Heart right ventricle (tissue), 16 donors: ENCODE data around the gene ALDH3B2. TPM values are rescaled to one million over a fixed set of nuclear protein-coding genes. Genes with fewer than 3 reads are reported as not detected.
"Not testable (repeated sequence)": the region's sequence is repeated elsewhere in the genome, so short reads cannot be mapped to it uniquely, and the experiment has no call there.

Source experiments
- ATAC-seq, 8 donors: fragments of 200-7000 bp; cut with Tn5 transposase; one replicate each; pipeline ENCODE4 v1.9.1; 2020; ENCODE audit warnings: mild to moderate bottlenecking in 8 of 8, moderate library complexity in 8 of 8, moderate number of reproducible peaks in 1 of 8
- DNase-seq, 2 donors: peaks; one replicate each; pipeline ENCODE4 v3.0.0-alpha.2; 2020
- H3K27ac ChIP-seq, 10 donors: fragments of 200-600 bp; sonication (generic) in 2 of 10; one replicate each; pipeline versions ENCODE4 v1.5.0 to v1.8.0; 2020 to 2022; ENCODE audit warnings: mild to moderate bottlenecking in 3 of 10
- H3K27me3 ChIP-seq, 7 donors: fragments of 200-600 bp; one replicate each; pipeline ENCODE4 v1.8.0; 2021 to 2022; ENCODE audit warnings: mild to moderate bottlenecking in 2 of 7
- H3K36me3 ChIP-seq, 9 donors: fragments of 200-600 bp; sonication (generic) in 1 of 9; one replicate each; pipeline versions ENCODE4 v1.5.0 to v1.8.0; 2020 to 2022; ENCODE audit warnings: mild to moderate bottlenecking in 2 of 9
- H3K4me1 ChIP-seq, 9 donors: fragments of 200-600 bp; sonication (generic) in 1 of 9; one replicate each; pipeline versions ENCODE4 v1.5.0 to v1.8.0; 2020 to 2022; ENCODE audit warnings: mild to moderate bottlenecking in 4 of 9
- H3K4me3 ChIP-seq, 10 donors: fragments of 200-600 bp; sonication (generic) in 2 of 10; one replicate each; pipeline versions ENCODE4 v1.5.0 to v1.8.0; 2020 to 2022; ENCODE audit warnings: mild to moderate bottlenecking in 7 of 10, moderate library complexity in 2 of 10
- H3K9me3 ChIP-seq, 11 donors: fragments of 200-600 bp in 10 of 11; sonication (generic) in 2 of 11; one replicate each; pipeline versions ENCODE4 v1.5.0 to v1.8.0; 2013 to 2022; ENCODE audit warnings: mild to moderate bottlenecking in 2 of 11, control low read depth in 1 of 11, moderate library complexity in 1 of 11
- WGBS, 2 donors: extraction: QIAGEN DNeasy Blood & Tissue Kit; methylation state at CpG; one replicate each; pipeline ENCODE4 v1.1.7; 2013; ENCODE audit warnings: inconsistent platforms in 1 of 2; 5-methylcytosine and 5-hydroxymethylcytosine counted together
- intact Hi-C, 10 donors: fragments of 100-400 bp; cut with DNase I; formaldehyde crosslinking; loops; one replicate each; pipeline versions ENCODE4 v1.11.1 to v1.14.2; 2022
- polyA plus RNA-seq, 2 donors: library from polyadenylated mRNA; stranded (reverse); fragments of 200-250 nt; gene quantifications; one replicate each; pipeline ENCODE4 v1.2.3, GENCODE V29; 2013
- total RNA-seq, 10 donors: library from RNA; stranded (reverse); fragmentation: NEBNext Ultra II Directional in 3 of 10; extraction: Animal tissue kit (Norgen Biotek cat#: 25700) in 3 of 10; gene quantifications; one replicate each; pipeline versions ENCODE4 v1.2.1 to v1.2.4, GENCODE V29; 2021 to 2023
- TF ChIP-seq, protein P1 (sequence below), 9 donors: fragments of 200-600 bp; sonication (generic) in 2 of 9; IDR thresholded peaks; one replicate each; pipeline versions ENCODE4 v1.5.0 to v1.8.0; 2021 to 2022; ENCODE audit warnings: antibody characterized with exemption in 9 of 9, mild to moderate bottlenecking in 5 of 9, moderate library complexity in 1 of 9
- donor health status: Arrhythmogenic right ventricular cardiomyopathy.
- donor health status: ischemic (EF 13 %, LVEDD 7.1; RV severe dilation, severe dysfunction).
- donor health status: healthy with polysubstance abuse.
- donor health status: DM: no; HTN: yes; CAD: no.
- donor health status: DM: no; HTN: no; CAD: no.
- donor health status: ischemic (EF 25% LVEDD 6.9; RV normal size, moderate dysfunction).
- donor health status: ischemic (EF 25% LVEDD 5.7; RV mildly dilated, moderate dysfunction).
- donor health status: healthy.
- donor health status: DM: yes; HTN: yes; CAD: no.
- donor health status: Ischemic cardiomyopathy.
- donor health status: ischemic (EF 35%, LVEDD 5.7; RV mildly dilated, moderate dysfunction).
- donor health status: nonischemic (EF 11% LVEDD 7.7; RV severe dilation, severe dysfunction).
- donor health status: DM: yes; HTN: yes; CAD: no.
- donor health status: PGD.
- donor health status: ischemic (EF 29% LVEDD 5.4; RV normal size, mild dysfunction).
- donor health status: nonischemic (EF 23%, LVEDD 6.1; RV moderate dilation, normal function).

The ALDH3B2 gene
- total and polyA plus RNA-seq, 12 donors = 0.03 TPM; not detected in 11

DNA sequence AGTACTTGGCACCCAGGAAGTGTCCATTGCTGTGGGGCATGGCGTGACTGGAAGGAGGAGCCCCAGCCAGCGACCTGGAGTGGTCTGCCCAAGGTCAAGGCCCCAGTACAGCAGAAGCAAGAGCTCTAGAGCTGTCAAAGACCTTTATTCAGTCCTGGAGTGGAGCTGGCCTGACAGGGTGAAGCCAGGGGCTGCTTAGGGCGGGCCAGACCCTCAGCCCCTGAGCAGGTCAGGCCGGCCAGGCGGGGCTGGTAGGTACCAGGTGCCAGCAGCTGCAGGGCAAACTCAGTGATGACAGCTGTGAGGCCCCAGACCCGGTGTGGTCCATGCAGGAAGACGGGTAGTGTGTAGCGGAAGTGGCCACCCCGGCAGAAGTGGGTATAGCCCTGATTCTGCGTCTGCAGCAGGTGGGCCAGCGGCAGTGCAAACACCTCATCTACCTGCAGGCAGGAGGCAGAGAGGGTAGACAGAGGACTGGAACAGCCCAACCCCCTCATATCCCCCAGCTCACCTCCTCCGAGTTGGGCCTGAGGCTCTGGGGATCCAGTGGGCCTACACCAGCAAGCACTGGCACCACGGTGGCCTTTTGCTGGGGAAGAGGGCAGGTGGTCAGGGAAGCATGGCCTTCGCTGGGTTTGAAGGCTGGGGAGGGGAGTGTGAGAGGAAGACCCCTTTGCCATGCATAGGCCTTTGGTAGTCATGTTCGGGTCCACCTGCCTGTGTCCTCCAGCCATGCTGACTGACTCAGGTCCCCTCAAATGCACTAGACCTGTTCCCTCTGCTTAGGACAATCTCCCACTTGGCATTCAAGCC is 46.4 kb downstream of the ALDH3B2 start:
- no peaks in the 10 kb centered on the region for H3K27me3 ChIP-seq
- H3K27ac ChIP-seq = peak overlapping the region in 3 of 10 donors; percentile 58 to 98 (median 95)
- no peaks in the 10 kb centered on the region for H3K36me3 ChIP-seq
- H3K4me3 ChIP-seq = no peak overlapping the region
- ATAC-seq = no peak
- TF ChIP-seq, protein P1, sequence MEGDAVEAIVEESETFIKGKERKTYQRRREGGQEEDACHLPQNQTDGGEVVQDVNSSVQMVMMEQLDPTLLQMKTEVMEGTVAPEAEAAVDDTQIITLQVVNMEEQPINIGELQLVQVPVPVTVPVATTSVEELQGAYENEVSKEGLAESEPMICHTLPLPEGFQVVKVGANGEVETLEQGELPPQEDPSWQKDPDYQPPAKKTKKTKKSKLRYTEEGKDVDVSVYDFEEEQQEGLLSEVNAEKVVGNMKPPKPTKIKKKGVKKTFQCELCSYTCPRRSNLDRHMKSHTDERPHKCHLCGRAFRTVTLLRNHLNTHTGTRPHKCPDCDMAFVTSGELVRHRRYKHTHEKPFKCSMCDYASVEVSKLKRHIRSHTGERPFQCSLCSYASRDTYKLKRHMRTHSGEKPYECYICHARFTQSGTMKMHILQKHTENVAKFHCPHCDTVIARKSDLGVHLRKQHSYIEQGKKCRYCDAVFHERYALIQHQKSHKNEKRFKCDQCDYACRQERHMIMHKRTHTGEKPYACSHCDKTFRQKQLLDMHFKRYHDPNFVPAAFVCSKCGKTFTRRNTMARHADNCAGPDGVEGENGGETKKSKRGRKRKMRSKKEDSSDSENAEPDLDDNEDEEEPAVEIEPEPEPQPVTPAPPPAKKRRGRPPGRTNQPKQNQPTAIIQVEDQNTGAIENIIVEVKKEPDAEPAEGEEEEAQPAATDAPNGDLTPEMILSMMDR (IDR thresholded peaks at IDR 0.05) = no peak
- DNase-seq = peak in 1 of 2 donors; percentile 14
- 89 to 92% methylated on average over 15 of the region's 15 CpGs for WGBS, 2 donors
- H3K9me3 ChIP-seq = no peaks in the 10 kb centered on the region
- H3K4me1 ChIP-seq = peaks cover 0 to 30% (median 19%) of the 10 kb centered on the region in 9 donors
- intact Hi-C loops = loop anchor here in 1 of 10 donors (2.0 kb wide), 1 partner anchor 31 kb away; no protein-coding TSS in a partner anchor

GRCh38 chr11:67627441-67627811 is 47.0 kb downstream of the ALDH3B2 start:
- H3K9me3 ChIP-seq = no peaks in the 10 kb centered on the region
- H3K4me3 ChIP-seq = no peak overlapping the region
- H3K36me3 ChIP-seq = no peaks in the 10 kb centered on the region
- WGBS, 2 donors = 89 to 90% methylated on average over 6 of the region's 6 CpGs
- TF ChIP-seq, protein P1 (IDR thresholded peaks at IDR 0.05) = no peak
- H3K4me1 ChIP-seq = peaks cover 0 to 30% (median 19%) of the 10 kb centered on the region in 9 donors
- H3K27me3 ChIP-seq = no peaks in the 10 kb centered on the region
- peak overlapping the region in 2 of 10 donors; percentile 58 to 95 for H3K27ac ChIP-seq
- intact Hi-C loops = no loop called here
- DNase-seq (peak in 1 of 2 donors; percentile 14), ATAC-seq (no peak)

DNA sequence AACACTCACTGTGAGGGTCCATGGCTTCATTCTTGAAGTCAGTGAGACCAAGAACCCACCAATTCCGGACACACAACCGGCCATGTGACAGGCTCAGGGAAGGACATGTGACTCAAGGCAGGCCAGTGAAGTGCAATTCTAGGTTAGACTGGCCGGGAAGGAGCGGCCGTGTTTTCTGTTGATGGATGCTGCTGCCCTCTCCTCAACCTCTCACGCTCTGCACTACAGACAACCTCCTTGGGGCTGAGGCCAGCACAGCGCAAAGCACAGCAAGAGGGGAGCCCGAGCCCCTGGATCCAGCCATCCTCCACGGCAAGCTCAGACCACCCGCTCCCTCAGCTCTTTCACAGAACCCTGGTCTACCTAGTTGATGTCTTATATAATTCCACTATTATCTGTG is 47.5 kb downstream of the ALDH3B2 start:
- WGBS, 2 donors = 92 to 96% methylated on average over 10 of the region's 10 CpGs
- no peaks in the 10 kb centered on the region for H3K36me3 ChIP-seq
- no peaks in the 10 kb centered on the region for H3K27me3 ChIP-seq
- no peak overlapping the region for H3K4me3 ChIP-seq
- peaks cover 0 to 30% (median 19%) of the 10 kb centered on the region in 9 donors for H3K4me1 ChIP-seq
- H3K9me3 ChIP-seq = no peaks in the 10 kb centered on the region
- intact Hi-C loops = no loop called here
- ATAC-seq (no peak), DNase-seq (peak in 1 of 2 donors; percentile 4)
- no peak overlapping the region for H3K27ac ChIP-seq
- TF ChIP-seq, protein P1 (IDR thresholded peaks at IDR 0.05) = no peak

DNA sequence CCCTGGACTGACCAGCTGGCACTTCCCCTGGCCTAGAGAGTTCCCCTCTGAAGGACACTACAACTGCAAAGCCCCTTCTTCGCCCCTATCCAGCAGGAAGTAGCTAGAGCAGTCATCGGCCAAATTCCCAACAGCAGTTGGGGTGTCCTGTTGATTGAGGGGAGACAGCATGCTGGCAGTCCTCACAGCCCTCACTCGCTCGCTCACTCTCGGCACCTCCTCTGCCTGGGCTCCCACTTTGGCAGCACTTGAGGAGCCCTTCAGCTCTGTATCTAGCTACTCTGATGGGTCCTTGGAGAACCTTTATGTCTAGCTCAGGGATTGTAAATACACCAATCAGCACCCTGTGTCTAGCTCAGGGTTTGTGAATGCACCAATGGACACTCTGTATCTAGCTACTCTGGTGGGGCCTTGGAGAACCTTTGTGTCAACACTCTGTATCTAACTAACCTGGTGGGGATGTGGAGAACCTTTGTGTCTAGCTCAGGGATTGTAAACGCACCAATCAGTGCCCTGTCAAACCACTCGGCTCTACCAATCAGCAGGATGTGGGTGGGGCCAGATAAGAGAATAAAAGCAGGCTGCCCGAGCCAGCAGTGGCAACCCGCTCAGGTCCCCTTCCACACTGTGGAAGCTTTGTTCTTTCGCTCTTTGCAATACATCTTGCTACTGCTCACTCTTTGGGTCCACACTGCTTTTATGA is 48.1 kb downstream of the ALDH3B2 start:
- H3K9me3 ChIP-seq, H3K36me3 ChIP-seq, H3K4me3 ChIP-seq, DNase-seq, ATAC-seq, H3K27me3 ChIP-seq, intact Hi-C loops, H3K27ac ChIP-seq: not testable (repeated sequence)
- H3K4me1 ChIP-seq = peaks cover 0 to 26% (median 17%) of the 10 kb centered on the region in 9 donors
- 82 to 87% methylated on average over 10 of the region's 10 CpGs for WGBS, 2 donors

DNA sequence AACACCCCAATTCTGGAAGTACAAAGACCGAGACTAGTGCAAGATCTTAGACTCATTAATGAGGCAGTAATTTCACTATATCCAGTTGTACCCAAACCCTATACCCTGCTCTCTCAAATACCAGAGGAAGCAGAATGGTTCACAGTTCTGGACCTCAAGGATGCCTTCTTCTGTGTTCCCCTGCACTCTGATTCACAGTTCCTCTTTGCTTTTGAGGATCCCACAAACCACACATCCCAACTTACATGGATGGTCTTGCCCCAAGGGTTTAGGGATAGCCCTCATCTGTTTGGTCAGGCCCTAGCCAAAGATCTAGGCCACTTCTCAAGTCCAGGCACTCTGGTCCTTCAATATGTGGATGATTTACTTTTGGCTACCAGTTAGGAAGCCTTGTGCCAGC is 50.6 kb downstream of the ALDH3B2 start:
- DNase-seq, H3K36me3 ChIP-seq, H3K9me3 ChIP-seq, H3K27me3 ChIP-seq, H3K4me3 ChIP-seq, H3K27ac ChIP-seq, ATAC-seq, intact Hi-C loops: not testable (repeated sequence)
- 88 to 94% methylated on average over 1 of the region's 1 CpG for WGBS, 2 donors
- H3K4me1 ChIP-seq = peaks cover 0 to 11% (median 4%) of the 10 kb centered on the region in 9 donors

GRCh38 chr11:67622905-67623304 is 51.5 kb downstream of the ALDH3B2 start:
- peak overlapping the region in 1 of 10 donors; percentile 51 for H3K27ac ChIP-seq
- H3K4me1 ChIP-seq, H3K9me3 ChIP-seq, DNase-seq, H3K4me3 ChIP-seq, intact Hi-C loops, H3K27me3 ChIP-seq, ATAC-seq, H3K36me3 ChIP-seq: not testable (repeated sequence)
- 26 to 54% methylated on average over 7 of the region's 7 CpGs for WGBS, 2 donors

DNA sequence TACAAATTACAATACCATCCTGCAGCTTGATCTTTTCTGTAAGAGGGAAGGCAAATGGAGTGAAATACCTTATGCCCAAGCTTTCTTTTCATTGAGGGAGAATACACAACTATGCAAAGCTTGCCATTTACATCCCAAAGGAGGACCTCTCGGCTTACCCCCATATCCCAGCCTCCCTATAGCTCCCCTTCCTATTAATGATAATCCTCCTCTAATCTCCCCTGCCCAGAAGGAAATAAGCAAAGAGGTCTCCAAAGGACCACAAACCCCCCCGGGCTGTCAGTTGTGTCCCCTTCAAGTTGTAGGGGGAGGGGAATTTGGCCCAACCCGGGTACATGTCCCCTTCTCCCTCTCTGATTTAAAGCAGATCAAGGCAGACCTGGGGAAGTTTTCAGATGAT is 52.5 kb downstream of the ALDH3B2 start:
- H3K4me1 ChIP-seq, H3K36me3 ChIP-seq, H3K4me3 ChIP-seq, ATAC-seq, H3K9me3 ChIP-seq, intact Hi-C loops, H3K27me3 ChIP-seq, H3K27ac ChIP-seq, DNase-seq: not testable (repeated sequence)
- WGBS, 2 donors = 56 to 61% methylated on average over 3 of the region's 3 CpGs

DNA sequence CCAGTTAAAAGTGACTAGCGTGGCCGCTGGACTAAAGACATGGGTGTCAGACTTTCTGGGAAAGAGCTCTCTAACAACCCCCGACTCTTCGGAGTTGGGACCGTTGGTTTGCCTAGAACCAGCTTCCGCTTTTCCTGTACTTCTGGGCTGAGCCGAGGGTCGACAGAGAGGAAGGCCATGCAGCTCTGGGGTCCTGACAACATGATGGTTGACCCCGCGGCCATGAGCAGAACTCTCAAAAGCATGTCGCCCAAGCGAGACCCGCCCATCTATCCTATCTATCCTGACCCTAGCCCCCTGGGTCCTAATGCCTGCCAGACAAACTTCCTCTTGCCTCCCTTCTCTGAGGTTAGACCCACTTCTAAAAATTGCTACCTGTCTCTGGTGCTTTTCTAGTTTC is 53.8 kb downstream of the ALDH3B2 start:
- WGBS, 2 donors = 86 to 90% methylated on average over 13 of the region's 13 CpGs
- H3K36me3 ChIP-seq, H3K4me3 ChIP-seq, H3K9me3 ChIP-seq, H3K27me3 ChIP-seq, DNase-seq, ATAC-seq, H3K27ac ChIP-seq, intact Hi-C loops: not testable (repeated sequence)
- H3K4me1 ChIP-seq = peaks cover 0 to 20% (median 7%) of the 10 kb centered on the region in 9 donors
